HG03432 (cell line): ENCODE data around the gene ATRN.
"Not testable (repeated sequence)": the region's sequence is repeated elsewhere in the genome, so short reads cannot be mapped to it uniquely, and the experiment has no call there.

ENCODE experiments used
- ATAC-seq: cut with Tn5 transposase; IDR thresholded peaks from one replicate; pipeline ENCODE4 v1.9.1; 2021; ENCODE audit warnings: mild to moderate bottlenecking, moderate library complexity; ENCODE audit not compliant: unreplicated experiment

ATRN gene

DNA sequence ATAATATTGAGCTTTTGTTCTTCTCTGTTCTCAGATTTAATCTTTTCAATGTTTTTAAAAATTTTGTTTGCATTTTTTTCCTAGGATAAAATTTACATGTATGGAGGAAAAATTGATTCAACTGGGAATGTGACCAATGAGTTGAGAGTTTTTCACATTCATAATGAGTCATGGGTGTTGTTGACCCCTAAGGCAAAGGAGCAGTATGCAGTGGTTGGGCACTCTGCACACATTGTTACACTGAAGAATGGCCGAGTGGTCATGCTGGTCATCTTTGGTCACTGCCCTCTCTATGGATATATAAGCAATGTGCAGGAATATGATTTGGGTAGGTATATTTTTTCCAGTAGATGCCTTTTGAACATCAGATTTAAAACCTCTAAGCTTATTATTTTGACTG lies 89.8 kb downstream of the ATRN start:
- no peak for ATAC-seq

DNA sequence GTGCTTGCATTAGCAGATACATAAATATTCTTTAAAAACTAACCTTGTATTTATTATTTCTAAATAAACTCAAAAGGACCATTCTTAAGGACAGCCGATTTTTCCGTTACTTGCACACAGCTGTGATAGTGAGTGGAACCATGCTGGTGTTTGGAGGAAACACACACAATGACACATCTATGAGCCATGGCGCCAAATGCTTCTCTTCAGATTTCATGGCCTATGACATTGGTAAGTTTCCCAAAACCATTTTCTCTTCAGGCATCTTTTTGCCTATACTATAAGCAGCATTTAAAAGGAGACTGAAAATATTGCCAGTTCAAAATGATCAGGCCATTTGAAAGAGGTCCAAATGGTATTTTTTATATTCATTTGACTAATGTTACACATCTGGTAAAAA lies 92.3 kb downstream of the ATRN start:
- ATAC-seq = no peak

DNA sequence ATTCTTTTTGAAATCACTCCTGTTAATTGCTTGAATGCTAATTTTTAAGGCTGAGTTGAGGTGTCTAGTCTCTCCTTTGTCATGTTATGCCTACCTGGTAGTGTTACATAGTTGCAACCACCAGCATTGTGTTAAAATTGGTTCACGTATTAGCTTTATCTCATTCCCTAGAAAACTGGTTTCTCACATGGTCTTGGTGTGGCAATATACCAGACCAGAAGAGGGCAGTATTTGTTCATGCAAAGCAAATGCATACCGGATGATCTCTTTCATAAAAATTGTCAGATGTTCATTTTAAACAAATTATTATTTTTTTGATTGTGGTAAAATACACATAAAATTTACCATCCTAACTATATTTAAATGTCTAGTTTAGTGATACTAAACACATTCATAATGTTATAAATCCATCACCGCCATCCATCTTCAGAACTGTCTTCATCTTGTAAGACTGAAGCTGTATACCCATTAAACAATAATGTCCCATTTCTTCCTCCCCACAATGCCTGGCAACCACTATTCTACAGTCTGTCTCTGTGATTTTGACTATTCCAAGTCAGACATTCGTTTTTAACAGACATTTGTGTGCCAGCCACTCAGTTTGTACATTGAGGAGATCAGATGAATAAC lies 92.8 kb downstream of the ATRN start:
- no peak for ATAC-seq

DNA sequence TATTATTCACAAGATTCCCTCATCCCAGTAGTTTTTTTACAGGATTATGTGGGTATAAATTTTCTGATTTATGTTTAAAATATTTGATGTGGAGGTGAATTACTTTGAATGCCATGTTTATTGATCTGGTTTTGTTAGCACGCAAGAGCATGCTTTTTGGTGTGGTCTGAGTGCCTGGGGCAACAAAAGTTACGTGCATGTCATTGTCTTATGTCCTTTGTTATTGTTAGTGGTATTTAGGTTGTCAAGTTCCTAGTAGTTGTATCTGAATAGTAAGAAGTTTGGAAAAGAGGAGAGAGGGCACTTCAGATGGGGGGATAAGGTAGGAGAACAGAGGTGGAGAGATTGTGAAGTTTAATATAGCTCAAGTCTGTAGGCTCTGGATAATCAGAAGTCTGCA lies 95.0 kb downstream of the ATRN start:
- no peak for ATAC-seq

DNA sequence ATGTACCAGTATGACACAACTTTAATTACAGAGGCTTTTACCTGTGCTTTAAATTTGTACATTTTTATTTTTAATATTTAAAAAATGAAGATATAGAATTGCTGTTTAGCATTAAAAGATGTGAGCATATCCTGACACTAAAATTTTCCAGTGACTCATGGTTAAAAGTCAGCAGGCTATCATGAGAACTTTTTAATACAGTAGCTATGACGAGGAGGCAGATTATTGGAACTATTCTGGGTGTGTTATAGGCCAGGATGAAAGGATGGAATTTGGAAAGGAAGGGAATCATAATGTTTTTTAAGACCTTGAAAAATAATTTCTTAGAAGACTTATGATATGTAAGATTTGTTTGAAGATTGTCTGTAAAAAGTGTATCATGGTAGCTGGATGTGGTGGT lies 101.3 kb downstream of the ATRN start:
- ATAC-seq = no peak

DNA sequence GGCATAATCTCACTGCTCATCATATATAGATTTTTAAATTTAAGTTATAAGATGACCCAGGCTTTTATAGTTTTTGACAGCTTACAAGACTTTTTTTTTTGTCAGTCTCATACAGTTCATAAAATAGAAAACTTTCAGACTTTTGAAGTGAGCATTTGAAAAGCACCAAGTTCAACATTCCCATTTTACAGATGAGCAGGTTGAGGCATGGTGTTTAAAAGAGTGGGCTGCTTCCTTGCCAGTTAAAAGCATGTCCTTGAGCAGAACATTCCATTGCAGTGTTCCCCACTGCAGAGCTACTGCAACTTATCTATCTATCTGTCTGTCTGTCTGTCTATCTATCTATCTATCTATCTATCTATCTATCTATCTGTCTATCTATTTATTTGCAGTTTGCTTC lies 105.5 kb downstream of the ATRN start:
- ATAC-seq = no peak

DNA sequence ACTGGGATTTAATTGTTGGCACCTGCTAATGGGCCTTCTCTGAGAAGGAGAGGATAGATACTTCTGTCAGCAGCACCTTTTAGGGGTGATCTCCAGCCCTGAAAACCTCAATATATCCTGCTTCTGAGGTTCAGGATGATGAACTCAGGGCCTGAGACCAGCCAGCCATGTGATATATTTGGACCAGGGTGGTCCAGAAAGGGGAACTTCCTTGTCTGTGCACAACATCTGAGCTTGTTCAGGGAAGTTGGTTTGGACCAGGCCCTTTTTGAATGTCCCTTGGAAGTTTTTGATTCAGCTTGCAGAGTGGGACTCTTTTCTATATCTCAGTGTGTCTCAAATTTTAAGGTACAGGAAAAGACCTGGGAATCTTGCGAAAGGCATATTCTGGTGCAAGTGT lies 106.5 kb downstream of the ATRN start:
- no peak for ATAC-seq

DNA sequence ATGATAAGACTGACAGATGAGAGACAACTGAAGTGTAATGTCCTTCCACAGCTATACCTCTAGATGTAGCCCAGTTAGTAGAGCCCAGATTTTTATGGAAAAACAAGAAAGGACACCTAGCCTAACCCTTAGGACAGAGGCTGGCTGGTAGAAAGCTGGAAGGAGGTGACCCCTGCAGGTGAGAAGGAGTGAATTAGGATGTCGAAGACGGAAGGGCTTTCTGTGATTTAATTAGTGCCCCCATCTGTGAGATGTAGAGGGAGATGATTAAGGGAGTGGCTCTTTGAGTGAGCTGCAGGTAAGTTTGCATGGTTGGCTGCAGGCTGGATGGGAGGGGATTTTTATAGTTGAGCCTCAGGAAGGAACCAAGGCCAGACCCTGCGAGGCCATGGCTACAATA lies 109.6 kb downstream of the ATRN start:
- ATAC-seq = no peak

DNA sequence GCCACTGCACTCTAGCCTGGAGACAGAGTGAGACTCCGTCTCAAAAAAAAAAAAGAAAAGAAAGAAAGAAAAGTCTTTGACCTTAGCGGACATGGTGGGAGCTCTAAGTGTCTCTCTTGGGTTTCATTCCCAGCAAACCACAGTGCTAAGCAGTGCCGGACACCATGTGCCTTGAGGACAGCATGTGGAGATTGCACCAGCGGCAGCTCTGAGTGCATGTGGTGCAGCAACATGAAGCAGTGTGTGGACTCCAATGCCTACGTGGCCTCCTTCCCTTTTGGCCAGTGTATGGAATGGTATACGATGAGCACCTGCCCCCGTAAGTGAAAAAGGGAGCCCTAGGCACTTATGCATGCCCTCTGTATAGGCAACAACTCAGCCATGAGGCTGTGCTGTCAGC lies 112.9 kb downstream of the ATRN start:
- ATAC-seq = no peak

DNA sequence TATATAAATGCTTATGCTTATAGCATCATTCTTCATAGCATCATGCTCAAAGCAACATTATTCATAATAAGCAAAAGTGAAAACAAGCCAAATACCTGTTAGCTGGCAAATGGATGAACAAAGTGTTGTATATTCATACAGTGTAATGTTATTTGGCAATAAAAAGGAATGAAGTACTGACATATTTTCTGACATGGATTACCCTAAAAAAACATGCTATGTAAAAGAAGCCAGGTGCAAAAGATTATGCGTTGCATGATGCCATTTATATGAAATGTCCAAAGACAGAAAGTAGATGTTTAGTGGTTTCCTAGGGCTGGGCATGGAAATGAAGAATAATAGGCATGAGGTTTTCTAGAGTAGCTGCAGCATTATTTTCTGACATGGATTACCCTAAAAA lies 115.3 kb downstream of the ATRN start:
- no peak for ATAC-seq

DNA sequence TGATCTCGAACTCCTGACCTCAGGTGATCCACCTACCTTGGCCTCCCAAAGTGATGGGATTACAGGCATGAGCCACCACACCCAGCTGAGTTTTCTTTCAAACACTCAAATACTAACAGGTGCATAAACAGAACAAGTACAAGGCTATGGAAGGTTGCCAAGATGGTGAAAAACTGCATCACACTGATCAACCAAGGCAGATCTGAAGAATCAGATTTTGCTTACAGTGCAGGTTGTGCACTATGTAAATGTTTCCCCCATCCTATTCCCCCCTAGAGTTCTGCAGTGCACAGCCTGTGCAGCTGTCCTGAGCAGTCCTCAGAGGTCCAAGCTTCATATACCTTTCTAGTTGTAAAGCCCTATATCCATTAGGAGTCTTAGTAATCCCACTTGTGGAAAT lies 119.3 kb downstream of the ATRN start:
- no peak for ATAC-seq

DNA sequence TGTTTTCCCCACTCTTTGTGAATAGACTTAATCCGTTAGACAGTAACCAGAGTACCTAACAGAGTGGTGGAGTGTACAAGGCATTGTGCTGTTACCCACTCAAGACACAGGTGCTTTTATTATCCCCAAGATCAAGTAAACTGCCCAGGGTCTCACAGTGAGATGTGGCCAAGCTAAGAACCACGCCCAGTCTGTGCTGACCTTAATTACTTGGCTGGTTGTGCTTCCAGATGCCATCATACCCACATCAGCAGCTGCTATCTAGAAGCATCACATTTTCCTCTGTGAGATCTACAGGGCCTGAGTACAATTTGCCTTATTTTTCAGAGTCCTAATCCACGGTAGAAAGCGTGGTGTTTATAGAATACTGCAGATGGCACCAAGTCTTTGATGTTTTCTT lies 122.1 kb downstream of the ATRN start:
- ATAC-seq = no peak

DNA sequence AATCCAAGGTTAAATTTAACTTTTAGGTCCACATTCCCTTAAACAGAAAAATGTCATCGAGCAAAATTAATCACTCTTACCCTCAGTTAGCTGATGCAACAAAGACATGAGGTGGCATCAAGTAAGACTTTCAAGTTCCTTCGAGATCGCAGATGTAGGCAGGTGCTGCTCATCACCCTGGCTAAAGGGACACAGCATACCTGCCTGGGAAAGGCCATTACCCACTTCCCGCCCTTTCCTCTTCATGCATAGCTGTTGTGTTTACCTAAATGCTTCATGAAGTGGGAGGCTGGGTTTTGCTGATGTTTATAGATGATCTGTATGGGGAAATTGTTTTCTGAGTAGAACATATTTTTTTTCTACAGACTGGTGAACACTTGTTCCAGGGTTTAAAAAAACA lies 124.7 kb downstream of the ATRN start:
- no peak for ATAC-seq

DNA sequence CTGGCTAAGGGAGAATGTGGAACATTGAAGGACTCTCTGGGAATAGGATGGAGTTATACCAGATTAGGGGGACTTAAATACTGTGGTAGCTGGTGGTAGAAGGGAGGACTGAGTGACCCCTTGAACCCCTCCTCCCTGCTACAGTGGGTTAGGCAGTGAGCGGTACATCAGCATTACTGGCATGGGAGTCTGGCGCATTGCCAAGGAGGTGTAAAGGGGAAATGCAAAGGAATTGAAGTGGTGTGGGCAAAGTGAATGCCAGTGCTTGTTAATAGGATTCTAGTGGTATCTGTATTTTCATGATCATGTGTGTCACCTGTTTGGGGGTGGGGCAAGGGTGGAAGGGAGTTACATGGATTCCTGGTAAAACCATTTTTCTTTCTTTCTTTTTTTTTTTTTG lies 132.3 kb downstream of the ATRN start:
- ATAC-seq = no peak

DNA sequence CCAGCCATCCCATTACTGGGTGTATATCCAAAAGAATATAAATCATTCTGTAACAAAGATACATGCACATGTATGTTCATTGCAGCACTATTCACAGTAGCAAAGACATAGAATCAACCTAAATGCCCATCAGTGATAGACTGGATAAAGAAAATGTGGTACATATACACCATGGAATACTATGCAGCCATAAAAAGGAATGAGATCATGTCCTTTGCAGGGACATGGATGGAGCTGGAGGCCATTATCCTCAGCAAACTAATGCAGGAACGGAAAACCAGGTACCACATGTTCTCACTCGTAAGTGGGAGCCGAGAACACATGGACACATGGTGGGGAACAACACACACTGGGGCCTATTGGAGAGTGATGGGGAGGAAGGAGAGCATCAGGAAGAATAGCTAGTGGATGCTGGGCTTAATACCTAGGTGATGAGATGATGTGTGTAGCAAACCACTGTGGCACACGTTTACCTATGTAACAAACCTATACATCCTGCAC lies 134.6 kb downstream of the ATRN start:
- not testable (repeated sequence) for ATAC-seq

DNA sequence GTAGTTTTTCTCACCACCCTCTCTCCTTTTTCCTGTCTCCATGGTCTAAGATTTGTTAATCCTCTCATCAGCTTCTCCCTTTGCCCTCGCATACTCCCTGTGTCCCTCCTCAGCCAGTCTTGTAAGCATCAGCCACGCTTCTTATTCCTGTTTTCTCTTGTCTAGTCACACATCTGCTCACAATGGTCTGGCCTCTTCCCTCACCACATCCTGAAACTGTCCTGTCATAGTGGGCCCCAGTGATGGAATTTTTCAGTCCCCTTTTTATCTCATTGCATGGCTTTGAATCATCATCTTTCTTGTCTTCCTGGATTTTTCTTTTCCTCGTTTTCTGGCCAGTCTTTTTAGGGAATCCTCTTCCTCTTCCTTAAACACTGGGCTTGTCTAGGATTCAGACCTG lies 135.2 kb downstream of the ATRN start:
- no peak for ATAC-seq

DNA sequence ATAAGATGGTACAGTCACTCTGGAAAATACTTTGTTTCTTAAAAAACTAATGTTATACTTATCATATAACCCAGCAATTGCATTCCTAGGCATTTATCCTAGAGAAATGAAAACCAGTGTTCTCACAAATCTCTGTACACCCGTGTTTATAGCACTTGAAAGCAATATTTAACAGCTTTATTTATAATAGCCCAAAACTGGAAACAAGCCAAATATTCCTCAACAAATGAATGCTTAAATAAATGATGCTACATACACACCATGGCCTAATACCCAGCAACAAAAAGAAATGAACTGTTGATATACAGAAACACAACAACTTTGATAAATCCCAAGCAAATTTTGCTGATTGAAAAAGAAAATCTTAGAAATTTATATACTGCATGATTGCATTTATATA lies 141.1 kb downstream of the ATRN start:
- ATAC-seq = no peak

DNA sequence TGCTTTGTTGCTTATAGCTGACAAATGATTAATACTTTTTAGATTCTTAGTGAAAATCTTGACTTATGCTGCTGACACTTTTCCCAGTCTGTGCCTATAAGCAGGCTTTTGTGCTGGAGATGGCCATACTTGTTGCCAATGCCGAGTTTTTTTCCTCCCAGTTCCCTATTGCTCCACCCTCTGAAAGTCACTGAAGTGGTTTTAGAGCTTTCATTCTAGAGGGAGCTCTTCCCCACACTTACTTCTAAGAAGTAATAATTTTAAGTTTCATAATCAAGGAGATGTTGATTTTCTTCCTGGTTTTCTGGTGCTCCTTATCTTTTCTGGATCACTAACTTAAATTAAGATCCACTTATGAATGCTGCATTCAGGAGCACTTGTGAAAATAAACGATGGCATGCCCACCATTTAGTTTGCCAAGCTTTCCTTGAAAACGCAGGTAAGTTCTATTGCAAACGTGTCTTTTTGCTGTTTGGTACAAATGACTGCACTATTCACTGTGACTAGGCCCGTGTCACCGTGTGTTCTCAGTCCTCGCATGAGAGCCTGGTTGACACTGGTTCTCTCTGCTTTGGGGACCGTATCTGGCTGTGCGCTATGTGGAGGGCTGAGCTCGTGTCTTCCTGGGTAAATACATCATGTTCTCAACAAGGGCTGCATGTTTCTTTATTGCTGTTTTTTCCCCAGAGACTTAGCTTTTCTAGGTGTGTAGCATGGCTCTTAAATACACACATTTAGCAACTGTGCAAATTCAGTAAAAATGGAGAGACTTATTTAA lies 142.2 kb downstream of the ATRN start:
- no peak for ATAC-seq

DNA sequence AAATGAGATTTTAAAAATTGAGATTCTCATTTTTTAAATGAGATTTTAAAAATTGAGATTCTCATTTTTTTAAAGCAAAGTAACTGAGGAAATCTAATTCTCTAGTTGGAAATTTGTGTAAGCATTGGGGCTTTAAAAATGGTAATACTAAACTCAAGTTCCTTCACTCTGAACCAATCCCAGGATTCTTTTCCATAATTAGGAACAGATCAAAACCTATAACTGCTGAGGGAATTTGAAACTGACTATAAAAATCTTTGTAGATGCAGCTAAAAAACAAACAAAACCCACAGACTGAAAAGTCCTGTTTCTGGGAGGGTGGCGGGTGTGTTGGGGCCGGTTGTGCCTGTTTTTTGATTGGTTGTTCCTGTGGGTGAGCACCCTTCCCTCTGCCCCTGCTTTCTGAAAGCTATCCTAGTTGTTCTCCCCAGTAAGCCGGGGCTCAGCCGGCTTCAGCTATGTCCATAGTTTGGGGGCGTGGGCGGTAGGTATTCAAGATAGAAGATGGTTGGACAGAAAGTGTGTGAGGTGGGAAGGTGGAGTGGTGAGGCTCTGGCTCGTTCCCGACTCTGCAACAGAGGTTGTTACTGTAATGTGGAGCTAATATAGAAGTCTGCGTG lies 143.1 kb downstream of the ATRN start:
- no peak for ATAC-seq

DNA sequence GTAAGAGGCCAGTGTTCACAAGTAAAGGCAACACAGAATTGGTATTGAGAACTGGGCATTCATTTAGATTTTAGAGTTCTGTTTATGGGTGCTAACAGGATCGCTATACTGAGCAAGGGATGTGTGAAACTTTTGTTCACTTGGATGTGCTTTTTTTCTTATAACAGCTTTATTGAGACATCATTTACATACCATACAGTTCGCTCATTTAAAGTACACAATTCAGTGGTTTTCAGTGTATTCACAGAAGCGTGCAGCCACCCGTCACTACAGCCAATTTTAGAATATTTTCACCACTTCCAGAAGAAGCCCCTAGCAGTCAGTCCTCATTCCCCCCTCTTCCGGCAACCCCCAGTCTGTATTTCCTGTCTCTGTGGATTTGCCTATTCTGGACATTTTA lies 143.6 kb downstream of the ATRN start:
- ATAC-seq = no peak

DNA sequence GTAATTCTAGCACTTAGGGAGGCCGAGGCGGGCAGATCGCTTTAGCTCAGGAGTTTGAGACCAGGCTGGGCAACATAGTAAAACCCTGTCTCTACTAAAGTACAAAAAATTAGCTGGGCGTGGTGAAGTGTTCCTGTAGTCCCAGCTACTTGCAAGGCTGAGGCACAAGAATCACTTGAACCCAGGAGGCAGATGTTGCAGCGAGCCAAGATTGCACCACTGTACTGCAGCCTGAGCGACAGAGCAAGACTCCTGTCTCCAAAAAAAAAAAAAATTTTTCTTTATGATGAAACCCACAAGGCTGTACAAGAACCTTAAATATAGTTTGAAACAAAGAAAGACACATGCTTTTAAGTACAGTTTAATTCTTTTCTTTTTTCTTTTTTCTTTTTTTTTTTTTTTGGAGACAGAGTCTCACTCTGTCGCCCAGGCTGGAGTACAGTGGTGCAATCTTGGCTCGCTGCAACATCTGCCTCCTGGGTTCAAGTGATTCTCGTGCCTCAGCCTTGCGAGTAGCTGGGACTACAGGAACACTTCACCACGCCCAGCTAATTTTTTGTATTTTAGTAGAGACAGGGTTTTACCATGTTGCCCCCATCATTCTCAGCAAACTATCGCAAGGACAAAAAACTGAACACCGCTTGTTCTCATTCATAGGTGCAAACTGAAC lies 144.5 kb downstream of the ATRN start:
- ATAC-seq = not testable (repeated sequence)

DNA sequence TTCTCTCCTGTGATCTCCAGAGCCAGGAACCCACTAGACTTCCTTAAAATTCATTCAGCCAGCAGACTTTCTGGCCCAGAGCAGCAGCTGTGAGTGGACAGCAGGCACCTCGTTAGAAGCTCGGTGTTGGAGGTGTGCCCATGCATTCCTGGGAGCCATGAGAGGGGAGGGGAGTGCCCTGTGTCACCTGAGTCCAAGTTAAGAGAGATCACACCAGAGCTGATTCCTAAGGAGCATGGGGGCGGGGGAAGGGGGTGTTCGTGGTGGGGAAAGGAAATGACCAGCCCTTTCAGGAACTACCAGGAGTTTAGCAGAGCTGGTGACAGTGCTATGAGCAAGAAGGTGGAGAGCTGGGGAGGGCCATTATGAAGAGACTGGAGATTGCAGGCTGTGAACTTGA lies 145.4 kb downstream of the ATRN start:
- ATAC-seq = no peak
